GM10266 (cell line): ENCODE data around the gene ANO6.

Experiments used
- DNase-seq: peaks from one replicate; pipeline ENCODE4 v3.0.0; 2012; ENCODE audit errors: extremely low spot score
- CTCF ChIP-seq: IDR thresholded peaks from 2 replicates; pipeline ENCODE4 v1.5.1; 2012; ENCODE audit warnings: mild to moderate bottlenecking, low read depth; ENCODE audit not compliant: control insufficient read depth, insufficient read depth; ENCODE audit errors: missing control alignments

The ANO6 gene

GRCh38 chr12:45291518-45291917 lies 75.6 kb downstream of the ANO6 start:
- TF ChIP-seq CTCF: no peak
- DNase-seq: no peak

GRCh38 chr12:45292486-45293195 lies 76.7 kb downstream of the ANO6 start:
- DNase-seq: no peak
- no peak for TF ChIP-seq CTCF

- DNase-seq: no peak
- no peak for TF ChIP-seq CTCF
These were observed 79.0 kb downstream of the ANO6 start for GRCh38 chr12:45294906-45295305.

GRCh38 chr12:45296046-45296586 lies 80.2 kb downstream of the ANO6 start:
- no peak for TF ChIP-seq CTCF
- DNase-seq: no peak

GRCh38 chr12:45298047-45298446 lies 82.2 kb downstream of the ANO6 start:
- DNase-seq: no peak
- no peak for TF ChIP-seq CTCF

GRCh38 chr12:45298721-45299692 lies 83.1 kb downstream of the ANO6 start:
- TF ChIP-seq CTCF: no peak
- DNase-seq: no peak
